ENCODE measurements around the gene RIPOR2.
A peak's percentile ranks its signal among the peaks of the same experiment; 100 is the strongest.

The RIPOR2 gene

GRCh38 chr6:24838994-24839393 is 96.8 kb downstream of the RIPOR2 start:
- no peak for ATAC-seq (replicated peaks)
- peak overlapping the region; percentile 76 for H3K27ac Mint-ChIP-seq
- no peak overlapping the region for H3K4me3 Mint-ChIP-seq
- H3K27me3 Mint-ChIP-seq: no peaks in the 10 kb centered on the region
- H3K9me3 Mint-ChIP-seq: no peaks in the 10 kb centered on the region
- H3K36me3 Mint-ChIP-seq: peaks cover 23 to 40% of the 10 kb centered on the region in 2 donors
- peaks cover 11 to 27% of the 10 kb centered on the region in 2 donors for H3K4me1 Mint-ChIP-seq
- no peak for DNase-seq

GRCh38 chr6:24838081-24838480 is 97.7 kb downstream of the RIPOR2 start:
- ATAC-seq (replicated peaks) (no peak), DNase-seq (no peak)
- H3K4me1 Mint-ChIP-seq: peaks cover 9 to 25% of the 10 kb centered on the region in 2 donors
- peaks cover 21 to 35% of the 10 kb centered on the region in 2 donors for H3K36me3 Mint-ChIP-seq
- H3K9me3 Mint-ChIP-seq: no peaks in the 10 kb centered on the region
- no peak overlapping the region for H3K4me3 Mint-ChIP-seq
- H3K27me3 Mint-ChIP-seq: no peaks in the 10 kb centered on the region
- peak overlapping the region; percentile 56 for H3K27ac Mint-ChIP-seq

DNA sequence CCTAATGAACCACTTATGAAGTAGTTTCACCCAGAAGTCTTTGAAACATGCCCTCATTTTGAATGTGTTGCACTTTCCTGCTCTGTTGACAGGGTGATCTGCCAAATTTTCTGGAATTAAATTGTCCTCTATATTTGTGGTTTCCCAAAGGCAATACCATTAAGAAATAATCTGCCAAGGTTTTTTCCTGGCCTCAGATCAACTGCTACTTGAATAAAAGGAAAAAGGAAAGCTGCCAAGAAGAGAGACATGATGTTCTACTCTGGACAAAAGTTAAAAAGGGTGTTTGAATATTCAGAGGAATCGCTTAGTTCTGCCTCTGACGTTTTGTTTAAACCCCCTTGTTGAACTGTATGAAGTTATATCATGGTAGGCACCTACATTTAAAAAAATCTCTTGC is 99.7 kb downstream of the RIPOR2 start:
- Mint-ChIP-seq H3K36me3 (peaks cover 13 to 29% of the 10 kb centered on the region in 2 donors), H3K9me3 (no peaks in the 10 kb centered on the region), H3K27me3 (no peaks in the 10 kb centered on the region), H3K4me1 (peaks cover 6 to 15% of the 10 kb centered on the region in 2 donors), H3K4me3 (no peak overlapping the region), H3K27ac (peak overlapping the region; percentile 56)
- DNase-seq (no peak), ATAC-seq (replicated peaks) (no peak)

- no peak for ATAC-seq (replicated peaks)
- Mint-ChIP-seq H3K27ac (peak overlapping the region; percentile 93), H3K9me3 (no peaks in the 10 kb centered on the region), H3K27me3 (no peaks in the 10 kb centered on the region), H3K4me3 (no peak overlapping the region), H3K36me3 (peaks cover 16 to 35% of the 10 kb centered on the region in 2 donors), H3K4me1 (peaks cover 1 to 3% of the 10 kb centered on the region in 2 donors)
- no peak for DNase-seq
These were observed 101.9 kb downstream of the RIPOR2 start for GRCh38 chr6:24833711-24834386.

GRCh38 chr6:24832794-24833193 is 103.0 kb downstream of the RIPOR2 start:
- peaks cover 15 to 36% of the 10 kb centered on the region in 2 donors for H3K36me3 Mint-ChIP-seq
- ATAC-seq (replicated peaks) (no peak), DNase-seq (no peak)
- peaks cover 0 to 3% of the 10 kb centered on the region in 2 donors for H3K4me1 Mint-ChIP-seq
- H3K4me3 Mint-ChIP-seq: no peak overlapping the region
- no peaks in the 10 kb centered on the region for H3K27me3 Mint-ChIP-seq
- peak overlapping the region; percentile 47 for H3K27ac Mint-ChIP-seq
- no peaks in the 10 kb centered on the region for H3K9me3 Mint-ChIP-seq

- H3K4me1 Mint-ChIP-seq: peaks cover 0 to 3% of the 10 kb centered on the region in 2 donors
- H3K36me3 Mint-ChIP-seq: peaks cover 21 to 42% of the 10 kb centered on the region in 2 donors
- H3K9me3 Mint-ChIP-seq: no peaks in the 10 kb centered on the region
- no peaks in the 10 kb centered on the region for H3K27me3 Mint-ChIP-seq
- no peak for DNase-seq
- ATAC-seq (replicated peaks): no peak
- H3K4me3 Mint-ChIP-seq: no peak overlapping the region
- peak overlapping the region; percentile 47 for H3K27ac Mint-ChIP-seq
These were observed 103.7 kb downstream of the RIPOR2 start for GRCh38 chr6:24831771-24832716.

DNA sequence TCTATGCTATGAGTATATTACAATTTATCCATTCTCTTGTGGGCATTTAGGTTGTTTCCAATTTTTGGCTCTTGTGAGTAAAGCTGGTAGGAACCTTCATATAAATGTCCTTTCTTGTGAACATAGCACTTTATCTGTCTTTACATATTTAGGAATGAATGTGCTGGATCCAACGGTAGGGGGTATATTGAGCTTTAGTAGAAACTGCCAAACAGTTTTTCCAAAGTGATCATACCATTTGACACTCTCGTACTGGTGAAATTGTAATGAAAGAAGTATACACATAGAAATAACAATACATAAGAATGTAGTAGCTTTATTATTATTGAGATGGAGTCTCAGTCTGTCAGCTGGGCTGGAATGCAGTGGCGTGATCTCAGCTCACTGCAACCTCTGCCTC is 106.1 kb downstream of the RIPOR2 start:
- DNase-seq (no peak), ATAC-seq (replicated peaks) (no peak)
- peak overlapping the region; percentile 31 for H3K27ac Mint-ChIP-seq
- peaks cover 0 to 3% of the 10 kb centered on the region in 2 donors for H3K4me1 Mint-ChIP-seq
- no peak overlapping the region for H3K4me3 Mint-ChIP-seq
- peaks cover 25 to 44% of the 10 kb centered on the region in 2 donors for H3K36me3 Mint-ChIP-seq
- H3K9me3 Mint-ChIP-seq: no peaks in the 10 kb centered on the region
- H3K27me3 Mint-ChIP-seq: no peaks in the 10 kb centered on the region

- no peaks in the 10 kb centered on the region for H3K4me1 Mint-ChIP-seq
- DNase-seq (no peak), ATAC-seq (replicated peaks) (no peak)
- H3K9me3 Mint-ChIP-seq: no peaks in the 10 kb centered on the region
- H3K27ac Mint-ChIP-seq: peak overlapping the region; percentile 21
- H3K27me3 Mint-ChIP-seq: no peaks in the 10 kb centered on the region
- peaks cover 23 to 43% of the 10 kb centered on the region in 2 donors for H3K36me3 Mint-ChIP-seq
- no peak overlapping the region for H3K4me3 Mint-ChIP-seq
These were observed 107.8 kb downstream of the RIPOR2 start for GRCh38 chr6:24827970-24828369.

GRCh38 chr6:24827162-24827561 is 108.6 kb downstream of the RIPOR2 start:
- no peak overlapping the region for H3K4me3 Mint-ChIP-seq
- H3K9me3 Mint-ChIP-seq: no peaks in the 10 kb centered on the region
- H3K27me3 Mint-ChIP-seq: no peaks in the 10 kb centered on the region
- DNase-seq (no peak), ATAC-seq (replicated peaks) (no peak)
- peak overlapping the region; percentile 21 for H3K27ac Mint-ChIP-seq
- no peaks in the 10 kb centered on the region for H3K4me1 Mint-ChIP-seq
- H3K36me3 Mint-ChIP-seq: peaks cover 23 to 39% of the 10 kb centered on the region in 2 donors

GRCh38 chr6:24825130-24825630 is 110.6 kb downstream of the RIPOR2 start:
- Mint-ChIP-seq H3K27ac (peak overlapping the region; percentile 14), H3K9me3 (no peaks in the 10 kb centered on the region), H3K4me3 (no peak overlapping the region), H3K27me3 (no peaks in the 10 kb centered on the region), H3K4me1 (peaks cover 0 to 2% of the 10 kb centered on the region in 2 donors), H3K36me3 (peaks cover 26 to 37% of the 10 kb centered on the region in 2 donors)
- no peak for DNase-seq
- no peak for ATAC-seq (replicated peaks)

- Mint-ChIP-seq H3K4me3 (no peak overlapping the region), H3K27ac (peak overlapping the region; percentile 56), H3K36me3 (peaks cover 26 to 37% of the 10 kb centered on the region in 2 donors), H3K4me1 (peaks cover 0 to 2% of the 10 kb centered on the region in 2 donors), H3K9me3 (no peaks in the 10 kb centered on the region), H3K27me3 (no peaks in the 10 kb centered on the region)
- DNase-seq (no peak), ATAC-seq (replicated peaks) (no peak)
These were observed 111.4 kb downstream of the RIPOR2 start for GRCh38 chr6:24824142-24824938.

GRCh38 chr6:24823185-24823584 is 112.6 kb downstream of the RIPOR2 start:
- H3K27ac Mint-ChIP-seq: no peak overlapping the region
- ATAC-seq (replicated peaks) (no peak), DNase-seq (no peak)
- H3K27me3 Mint-ChIP-seq: no peaks in the 10 kb centered on the region
- H3K4me3 Mint-ChIP-seq: no peak overlapping the region
- H3K9me3 Mint-ChIP-seq: no peaks in the 10 kb centered on the region
- peaks cover 0 to 2% of the 10 kb centered on the region in 2 donors for H3K4me1 Mint-ChIP-seq
- peaks cover 25 to 38% of the 10 kb centered on the region in 2 donors for H3K36me3 Mint-ChIP-seq

DNA sequence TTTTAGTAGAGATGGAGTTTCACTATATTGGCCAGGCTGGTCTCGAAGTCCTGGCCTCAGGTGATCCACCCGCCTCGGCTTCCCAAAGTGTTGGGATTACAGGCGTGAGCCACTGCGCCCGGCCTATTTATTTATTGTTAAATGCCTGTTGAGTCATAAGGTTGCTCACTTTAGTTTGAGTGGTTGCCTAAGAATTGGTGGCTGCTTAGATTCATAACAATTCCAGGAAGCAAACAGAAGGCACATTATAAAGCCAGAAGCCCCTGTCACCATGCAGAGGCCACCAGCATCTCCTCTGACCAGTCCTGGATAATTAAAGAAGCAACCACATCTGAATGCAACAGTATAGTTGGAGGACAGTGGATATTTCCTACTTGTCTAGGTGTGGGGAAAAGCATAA is 113.1 kb downstream of the RIPOR2 start:
- H3K36me3 Mint-ChIP-seq: peaks cover 21 to 34% of the 10 kb centered on the region in 2 donors
- H3K4me1 Mint-ChIP-seq: peaks cover 0 to 2% of the 10 kb centered on the region in 2 donors
- no peak overlapping the region for H3K4me3 Mint-ChIP-seq
- H3K9me3 Mint-ChIP-seq: no peaks in the 10 kb centered on the region
- DNase-seq (no peak), ATAC-seq (replicated peaks) (no peak)
- H3K27ac Mint-ChIP-seq: no peak overlapping the region
- no peaks in the 10 kb centered on the region for H3K27me3 Mint-ChIP-seq
